B cell (primary cell): ENCODE data around the gene NEK3.

Experiments
- EZH2 ChIP-seq: IDR thresholded peaks from 2 replicates; pipeline ENCODE4 v1.6.1; 2012; ENCODE audit warnings: borderline replicate concordance, low read depth, mild to moderate bottlenecking, moderate library complexity, low read length; ENCODE audit not compliant: insufficient read depth, poor library complexity, severe bottlenecking
- TF ChIP-seq, protein P1 (sequence below): fragments of 200-600 bp; IDR thresholded peaks from one replicate; pipeline ENCODE4 v1.8.0; 2022; ENCODE audit warnings: antibody characterized with exemption, mild to moderate bottlenecking

- no peak for TF ChIP-seq EZH2
- TF ChIP-seq, protein P1, sequence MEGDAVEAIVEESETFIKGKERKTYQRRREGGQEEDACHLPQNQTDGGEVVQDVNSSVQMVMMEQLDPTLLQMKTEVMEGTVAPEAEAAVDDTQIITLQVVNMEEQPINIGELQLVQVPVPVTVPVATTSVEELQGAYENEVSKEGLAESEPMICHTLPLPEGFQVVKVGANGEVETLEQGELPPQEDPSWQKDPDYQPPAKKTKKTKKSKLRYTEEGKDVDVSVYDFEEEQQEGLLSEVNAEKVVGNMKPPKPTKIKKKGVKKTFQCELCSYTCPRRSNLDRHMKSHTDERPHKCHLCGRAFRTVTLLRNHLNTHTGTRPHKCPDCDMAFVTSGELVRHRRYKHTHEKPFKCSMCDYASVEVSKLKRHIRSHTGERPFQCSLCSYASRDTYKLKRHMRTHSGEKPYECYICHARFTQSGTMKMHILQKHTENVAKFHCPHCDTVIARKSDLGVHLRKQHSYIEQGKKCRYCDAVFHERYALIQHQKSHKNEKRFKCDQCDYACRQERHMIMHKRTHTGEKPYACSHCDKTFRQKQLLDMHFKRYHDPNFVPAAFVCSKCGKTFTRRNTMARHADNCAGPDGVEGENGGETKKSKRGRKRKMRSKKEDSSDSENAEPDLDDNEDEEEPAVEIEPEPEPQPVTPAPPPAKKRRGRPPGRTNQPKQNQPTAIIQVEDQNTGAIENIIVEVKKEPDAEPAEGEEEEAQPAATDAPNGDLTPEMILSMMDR: no peak
Observed at GRCh38 chr13:52092087-52092486, 67.3 kb downstream of the NEK3 start.
